Neural cell (in vitro differentiated cells): ENCODE measurements around the gene STAG2.

Source experiments
- EP300 ChIP-seq: fragments of 450-650 bp; conservative IDR thresholded peaks from 2 replicates; pipeline ENCODE4 v1.6.1; 2014; ENCODE audit warnings: antibody characterized with exemption, mild to moderate bottlenecking, moderate library complexity; ENCODE audit not compliant: poor library complexity, severe bottlenecking
- EZH2 ChIP-seq: fragments of 200-600, 300-800 bp; shearing (Covaris generic), sonication (generic); IDR thresholded peaks from 2 replicates; pipeline ENCODE4 v1.6.1; 2014; ENCODE audit warnings: antibody characterized with exemption, low read length, borderline replicate concordance, mild to moderate bottlenecking; ENCODE audit not compliant: insufficient read depth, poor library complexity, severe bottlenecking
- MXI1 ChIP-seq: fragments of 450-650 bp; conservative IDR thresholded peaks from 2 replicates; pipeline ENCODE4 v1.6.1; 2014; ENCODE audit warnings: antibody characterized with exemption, mild to moderate bottlenecking; ENCODE audit not compliant: poor library complexity, severe bottlenecking
- RAD21 ChIP-seq: fragments of 450-650 bp; conservative IDR thresholded peaks from 2 replicates; pipeline ENCODE4 v1.6.1; 2014; ENCODE audit warnings: antibody characterized with exemption, mild to moderate bottlenecking, moderate library complexity

- TF ChIP-seq RAD21, result no peak
- no peak for TF ChIP-seq MXI1
- TF ChIP-seq EP300, result no peak
- no peak for TF ChIP-seq EZH2
Measured at GRCh38 chrX:124001581-124001980, 40.1 kb downstream of the STAG2 start.
